GM21390 (cell line): Measurements from ENCODE around the gene KCNMA1.
"Not testable (repeated sequence)": the region's sequence is repeated elsewhere in the genome, so short reads cannot be mapped to it uniquely, and the experiment has no call there.

Source experiments
- ATAC-seq: cut with Tn5 transposase; IDR thresholded peaks from one replicate; pipeline ENCODE4 v1.9.1; 2021; ENCODE audit not compliant: unreplicated experiment

Gene KCNMA1

GRCh38 chr10:77428691-77429395 is 208.8 kb downstream of the KCNMA1 start:
- ATAC-seq: no peak

DNA sequence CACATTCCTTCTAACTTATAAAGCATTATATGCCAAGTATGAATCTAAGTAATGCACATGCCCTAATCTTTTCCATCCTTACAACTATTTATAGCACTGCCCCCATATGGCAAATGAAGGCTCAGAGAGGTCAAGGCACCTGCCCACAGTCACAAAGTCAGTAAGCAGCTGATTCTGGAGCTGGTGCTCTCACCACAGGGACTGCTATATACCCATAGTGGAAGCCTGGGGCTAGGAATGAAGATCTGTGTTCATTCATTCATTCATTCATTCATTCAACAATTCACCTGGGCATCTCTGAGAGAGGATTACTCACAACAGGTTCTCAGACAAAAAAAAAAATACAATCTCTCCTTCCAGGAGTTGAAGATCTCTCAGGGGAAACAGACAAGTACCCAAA is 213.4 kb downstream of the KCNMA1 start:
- no peak for ATAC-seq

GRCh38 chr10:77422491-77423338 is 214.9 kb downstream of the KCNMA1 start:
- ATAC-seq: no peak

DNA sequence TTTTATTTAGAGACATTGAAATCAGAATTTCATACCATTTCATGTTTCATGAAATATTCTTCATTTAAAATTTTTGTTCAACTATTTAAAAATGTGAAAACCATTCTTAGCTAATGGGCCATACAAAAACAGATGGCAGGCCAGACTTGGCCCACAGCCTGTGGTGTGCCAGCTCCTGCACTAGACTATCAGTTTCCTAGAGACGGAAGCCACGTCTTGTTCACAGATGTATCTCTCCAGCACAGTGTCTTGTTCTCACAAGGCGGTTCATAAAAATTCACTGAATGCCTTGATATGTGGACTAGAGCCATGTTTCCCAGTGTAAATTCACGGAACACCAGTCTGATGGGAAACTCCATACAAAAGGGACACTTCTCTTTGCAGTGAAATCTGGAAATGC is 216.0 kb downstream of the KCNMA1 start:
- ATAC-seq: no peak

- no peak for ATAC-seq
These were observed 216.6 kb downstream of the KCNMA1 start for GRCh38 chr10:77420947-77421523.

DNA sequence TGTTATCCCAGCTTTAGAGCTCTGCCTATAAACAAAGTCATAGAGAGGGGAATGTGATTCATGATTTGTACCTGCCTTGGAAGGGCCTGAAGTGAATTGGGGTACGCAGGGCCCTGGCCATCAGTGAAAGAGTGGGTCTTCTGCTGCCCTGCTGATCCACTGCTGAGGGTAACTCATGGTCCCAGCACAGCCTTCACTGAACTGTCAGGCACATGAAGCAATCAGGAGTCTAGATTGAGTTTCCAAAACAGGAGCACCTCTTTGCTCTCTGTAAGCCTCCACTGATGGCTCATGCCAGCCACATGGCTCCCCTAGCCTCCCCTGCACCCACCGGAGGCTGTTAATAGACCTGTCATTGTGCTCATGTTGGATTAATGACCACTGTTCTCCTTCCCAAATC is 217.6 kb downstream of the KCNMA1 start:
- no peak for ATAC-seq

DNA sequence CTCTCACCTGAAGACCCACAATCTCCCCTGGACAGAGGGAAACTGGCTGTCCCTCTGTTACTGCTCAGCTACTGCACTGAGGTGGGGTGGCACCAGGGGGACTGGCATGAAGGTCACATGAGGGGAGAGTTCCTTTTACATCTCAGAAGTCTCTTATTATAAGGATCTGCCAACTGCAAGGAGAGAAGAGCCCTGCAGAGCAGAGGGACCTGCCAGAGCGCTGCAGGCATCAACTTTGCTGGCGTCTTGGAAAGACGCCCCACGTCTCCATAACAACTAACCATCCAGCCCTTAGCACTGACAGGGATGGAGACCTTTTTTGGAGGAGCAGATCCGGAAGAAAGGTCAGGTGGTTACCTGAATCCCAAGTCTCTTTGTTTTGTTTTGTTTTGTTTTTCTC is 218.6 kb downstream of the KCNMA1 start:
- ATAC-seq: no peak

- no peak for ATAC-seq
These were observed 219.6 kb downstream of the KCNMA1 start for GRCh38 chr10:77417806-77418640.

DNA sequence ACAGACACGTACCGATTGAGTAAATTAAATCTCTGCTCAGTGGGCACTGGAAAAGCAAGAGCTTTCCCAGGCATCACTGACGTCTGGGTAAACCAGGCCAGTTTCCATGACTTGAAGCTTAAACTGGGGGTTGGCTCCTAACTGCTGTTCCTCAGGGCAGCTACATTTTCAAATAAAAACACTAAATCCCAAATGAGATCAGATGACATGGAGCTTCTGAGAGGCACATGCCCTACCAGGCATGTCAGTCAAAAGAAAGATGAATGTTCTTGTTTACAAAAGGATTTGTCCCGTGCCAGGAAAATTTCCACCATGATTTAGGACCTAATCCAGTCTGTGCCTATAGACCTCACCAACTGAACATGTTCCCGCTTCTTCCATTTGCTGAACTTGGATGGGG is 220.2 kb downstream of the KCNMA1 start:
- ATAC-seq: no peak

- ATAC-seq: no peak
These were observed 221.1 kb downstream of the KCNMA1 start for GRCh38 chr10:77416311-77417135.

DNA sequence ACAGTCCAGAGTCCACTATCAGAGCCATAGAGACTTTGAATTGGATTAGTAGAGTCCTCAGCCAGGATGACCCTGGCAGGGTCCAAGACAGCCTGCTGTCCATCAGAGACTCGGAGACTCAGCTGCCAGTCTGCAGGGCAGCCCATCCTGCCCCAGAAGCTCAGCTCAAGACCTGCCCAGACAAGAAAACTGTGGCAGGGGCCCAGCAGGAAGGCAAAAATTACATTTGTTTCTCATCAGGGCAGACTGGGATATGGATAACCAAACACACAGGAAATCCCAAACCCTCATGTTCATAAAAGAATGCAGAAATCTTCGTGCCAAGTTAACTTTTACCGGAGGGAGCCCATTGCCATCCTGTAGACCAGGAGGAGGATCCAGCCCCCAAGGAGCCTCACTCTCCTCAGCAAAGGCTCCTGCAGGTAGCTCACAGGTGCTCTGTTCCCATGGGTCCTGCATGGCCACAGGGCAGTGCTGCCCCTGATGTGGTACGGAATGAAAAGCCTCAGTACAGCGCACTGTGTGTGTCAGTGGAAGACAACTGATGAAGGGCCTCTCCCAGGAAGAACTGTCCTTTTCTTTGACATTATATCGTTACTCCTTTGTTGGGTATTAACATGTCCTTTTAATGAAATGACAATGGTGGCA is 222.2 kb downstream of the KCNMA1 start:
- ATAC-seq: no peak

GRCh38 chr10:77413231-77413630 is 224.4 kb downstream of the KCNMA1 start:
- no peak for ATAC-seq

- not testable (repeated sequence) for ATAC-seq
These were observed 225.0 kb downstream of the KCNMA1 start for GRCh38 chr10:77412573-77413133.

- ATAC-seq: no peak
These were observed 225.8 kb downstream of the KCNMA1 start for GRCh38 chr10:77411805-77412204.

DNA sequence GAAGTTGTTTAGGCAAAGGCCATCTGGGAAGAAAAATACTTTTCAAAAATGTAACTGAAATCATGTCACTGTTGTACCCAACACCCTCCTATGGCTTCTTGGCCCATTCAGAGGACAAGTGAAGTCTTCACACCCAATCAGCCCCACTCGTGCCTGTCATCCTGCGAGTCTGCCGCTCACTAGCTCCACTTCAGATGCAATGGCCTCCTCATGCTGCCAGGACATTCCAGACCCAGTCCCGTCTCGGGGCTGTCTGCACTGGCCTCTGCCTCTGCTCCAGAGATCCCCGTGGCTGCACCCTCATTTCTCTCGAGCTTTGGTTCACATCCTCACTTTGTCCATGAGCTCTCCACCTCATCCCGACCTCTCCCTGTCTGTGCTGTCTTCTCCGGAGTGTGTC is 227.1 kb downstream of the KCNMA1 start:
- no peak for ATAC-seq

- ATAC-seq: no peak
These were observed 227.7 kb downstream of the KCNMA1 start for GRCh38 chr10:77409697-77410471.

GRCh38 chr10:77408259-77408658 is 229.3 kb downstream of the KCNMA1 start:
- no peak for ATAC-seq

GRCh38 chr10:77406764-77407430 is 230.7 kb downstream of the KCNMA1 start:
- no peak for ATAC-seq
